HEK293 (cell line): Measurements from ENCODE around the gene YPEL5.

ENCODE experiments used
- CTCF ChIA-PET: fragments of 350-600 bp; formaldehyde crosslinking; extraction: SDS; loops from one replicate; lab custom pipeline; 2021; ENCODE audit warnings: antibody characterized with exemption; lab: Yijun Ruan, JAX
- POLR2A ChIA-PET: fragments of 300-600 bp; formaldehyde crosslinking; extraction: SDS; loops from one replicate; lab custom pipeline; 2020; ENCODE audit warnings: antibody characterized with exemption, inconsistent platforms; lab: Yijun Ruan, JAX
- H3K27ac ChIP-seq: fragments of 200-500 bp; sonication (Bioruptor generic); 2 replicates; pipeline ENCODE4 v1.5.1; 2014; ENCODE audit warnings: low read depth, low read length, control low read depth, inconsistent platforms; ENCODE audit errors: extremely low read depth
- H3K36me3 ChIP-seq, 2 experiments: fragments of 200-500 bp in 1 of 2; sonication (Bioruptor generic) in 1 of 2; 1 replicate in 1 of 2; 2 replicates in 1 of 2; pipeline ENCODE4 v1.5.1; 2014 to 2017; ENCODE audit warnings: inconsistent platforms in 2 of 2, low read length in 2 of 2; ENCODE audit not compliant: control insufficient read depth in 2 of 2, insufficient read depth in 1 of 2
- H3K4me1 ChIP-seq: fragments of 200-500 bp; sonication (Bioruptor generic); 2 replicates; pipeline ENCODE4 v1.5.1; 2014; ENCODE audit warnings: mild to moderate bottlenecking, low read length, inconsistent platforms; ENCODE audit not compliant: control insufficient read depth, insufficient read depth
- H3K4me3 ChIP-seq: 2 replicates; pipeline ENCODE4 v1.5.1; 2011; ENCODE audit warnings: low read depth, mild to moderate bottlenecking, control low read depth, low read length, moderate library complexity
- H3K9me3 ChIP-seq: fragments of 200-500 bp; sonication (Bioruptor generic); 2 replicates; pipeline ENCODE4 v1.5.1; 2014; ENCODE audit warnings: low read depth, low read length, inconsistent platforms; ENCODE audit not compliant: control insufficient read depth, insufficient read depth
- EGR2 ChIP-seq: fragments of 450-650 bp; formaldehyde crosslinking; IDR thresholded peaks from 2 replicates; pipeline ENCODE4 v1.5.1; 2016; ENCODE audit warnings: low read depth, missing biosample characterization, missing genetic modification characterization
- GLIS2 ChIP-seq: fragments of 450-650 bp; formaldehyde crosslinking; IDR thresholded peaks from 2 replicates; pipeline ENCODE4 v1.5.1; 2016; ENCODE audit warnings: missing biosample characterization, missing genetic modification characterization
- PRDM1 ChIP-seq: fragments of 450-650 bp; formaldehyde crosslinking; IDR thresholded peaks from 2 replicates; pipeline ENCODE4; 2016; ENCODE audit warnings: missing biosample characterization, missing genetic modification characterization
- RBAK ChIP-seq: fragments of 450-650 bp; formaldehyde crosslinking; IDR thresholded peaks from 2 replicates; pipeline ENCODE4 v1.5.1; 2016; ENCODE audit warnings: missing biosample characterization, missing genetic modification characterization
- SP3 ChIP-seq: fragments of 450-650 bp; formaldehyde crosslinking; IDR thresholded peaks from 2 replicates; pipeline ENCODE4 v1.5.1; 2016; ENCODE audit warnings: missing biosample characterization, missing genetic modification characterization
- TCF7L2 ChIP-seq: IDR thresholded peaks from 2 replicates; pipeline ENCODE4 v1.6.1; 2011; ENCODE audit warnings: low read depth, mild to moderate bottlenecking, inconsistent platforms, low read length, moderate library complexity, borderline replicate concordance
- YY1 ChIP-seq: fragments of 450-650 bp; formaldehyde crosslinking; IDR thresholded peaks from 2 replicates; pipeline ENCODE4 v1.5.1; 2018; ENCODE audit warnings: missing biosample characterization, missing genetic modification characterization
- YY2 ChIP-seq: fragments of 450-650 bp; formaldehyde crosslinking; IDR thresholded peaks from 2 replicates; pipeline ENCODE4 v1.5.1; 2016; ENCODE audit warnings: missing biosample characterization, missing genetic modification characterization
- ZBTB26 ChIP-seq: fragments of 450-650 bp; formaldehyde crosslinking; optimal IDR thresholded peaks from 2 replicates; pipeline ENCODE3; 2016; ENCODE audit warnings: missing biosample characterization, mild to moderate bottlenecking, missing genetic modification characterization
- ZBTB7A ChIP-seq: fragments of 450-650 bp; formaldehyde crosslinking; IDR thresholded peaks from 2 replicates; pipeline ENCODE4 v1.5.1; 2016; ENCODE audit warnings: low read depth, missing biosample characterization, missing genetic modification characterization
- ZNF146 ChIP-seq: fragments of 450-650 bp; formaldehyde crosslinking; IDR thresholded peaks from 2 replicates; pipeline ENCODE4 v1.5.1; 2016; ENCODE audit warnings: missing biosample characterization, missing genetic modification characterization
- ZNF266 ChIP-seq: fragments of 450-650 bp; formaldehyde crosslinking; IDR thresholded peaks from 2 replicates; pipeline ENCODE4 v1.5.1; 2016; ENCODE audit warnings: missing biosample characterization, missing genetic modification characterization, low read depth
- ZNF292 ChIP-seq: fragments of 450-650 bp; formaldehyde crosslinking; IDR thresholded peaks from 2 replicates; pipeline ENCODE4 v1.5.1; 2016; ENCODE audit warnings: low read depth, missing biosample characterization, missing genetic modification characterization, borderline replicate concordance
- ZNF48 ChIP-seq: fragments of 450-650 bp; formaldehyde crosslinking; IDR thresholded peaks from 2 replicates; pipeline ENCODE4 v1.5.1; 2016; ENCODE audit warnings: missing biosample characterization, missing genetic modification characterization
- ZNF510 ChIP-seq: fragments of 450-650 bp; formaldehyde crosslinking; IDR thresholded peaks from 2 replicates; pipeline ENCODE4 v1.5.1; 2018; ENCODE audit warnings: mild to moderate bottlenecking, missing genetic modification characterization, missing biosample characterization; ENCODE audit not compliant: insufficient replicate concordance
- ZNF544 ChIP-seq: fragments of 450-650 bp; formaldehyde crosslinking; IDR thresholded peaks from 2 replicates; pipeline ENCODE4 v1.5.0; 2017; ENCODE audit warnings: missing biosample characterization, missing genetic modification characterization
- ZNF571 ChIP-seq: fragments of 450-650 bp; formaldehyde crosslinking; IDR thresholded peaks from 2 replicates; pipeline ENCODE4 v1.5.0; 2017; ENCODE audit warnings: missing biosample characterization, missing genetic modification characterization
- ZNF596 ChIP-seq: fragments of 450-650 bp; IDR thresholded peaks from 2 replicates; pipeline ENCODE4 v1.5.0; 2018; ENCODE audit warnings: missing biosample characterization, mild to moderate bottlenecking, missing genetic modification characterization, moderate library complexity
- ZNF623 ChIP-seq: fragments of 450-650 bp; formaldehyde crosslinking; IDR thresholded peaks from 2 replicates; pipeline ENCODE4 v1.5.1; 2016; ENCODE audit warnings: missing biosample characterization, missing genetic modification characterization
- ZNF664 ChIP-seq: fragments of 450-650 bp; formaldehyde crosslinking; IDR thresholded peaks from 2 replicates; pipeline ENCODE4 v1.5.1; 2016; ENCODE audit warnings: missing biosample characterization, missing genetic modification characterization
- ZNF692 ChIP-seq: fragments of 450-650 bp; formaldehyde crosslinking; IDR thresholded peaks from 2 replicates; pipeline ENCODE4 v1.5.1; 2016; ENCODE audit warnings: missing biosample characterization, missing genetic modification characterization
- ZSCAN16 ChIP-seq: fragments of 450-650 bp; formaldehyde crosslinking; IDR thresholded peaks from 2 replicates; pipeline ENCODE4 v1.5.1; 2016; ENCODE audit warnings: missing biosample characterization, missing genetic modification characterization
- ZSCAN30 ChIP-seq: fragments of 450-650 bp; IDR thresholded peaks from 2 replicates; pipeline ENCODE4 v1.5.1; 2018; ENCODE audit warnings: missing biosample characterization, mild to moderate bottlenecking, missing genetic modification characterization, moderate library complexity
- ZSCAN5A ChIP-seq: fragments of 450-650 bp; formaldehyde crosslinking; IDR thresholded peaks from 2 replicates; pipeline ENCODE4 v1.5.1; 2016; ENCODE audit warnings: missing biosample characterization, missing genetic modification characterization

YPEL5 gene

GRCh38 chr2:30145826-30146336, 926 bp upstream of the YPEL5 start:
- CTCF ChIA-PET = interaction anchor here (0.5 to 2.8 kb wide), 7 partner anchors 10 to 566 kb away, joined by 3 to 12 read pairs (median 4); no protein-coding TSS in a partner anchor
- H3K4me1 ChIP-seq = peaks cover 19% of the 10 kb centered on the region
- H3K4me3 ChIP-seq = peak overlapping the region; percentile 44
- H3K27ac ChIP-seq = no peak overlapping the region
- no peak for TF ChIP-seq ZNF664 (tag by site-specific recombination)
- no peak for TF ChIP-seq ZNF510 (tag by site-specific recombination)
- no peak for TF ChIP-seq ZNF146 (tag by site-specific recombination)
- TF ChIP-seq TCF7L2 = no peak
- no peak for TF ChIP-seq ZBTB7A
- TF ChIP-seq EGR2 = no peak
- TF ChIP-seq ZBTB26 (tag by site-specific recombination) = no peak
- TF ChIP-seq YY1 = no peak
- TF ChIP-seq ZNF266 (tag by site-specific recombination) = no peak
- POLR2A ChIA-PET = interaction anchor here (0.6 to 2.0 kb wide), 7 partner anchors 8 to 86 kb away, joined by 3 to 14 read pairs (median 5); partner anchors contain the start of gene LBH
- no peaks in the 10 kb centered on the region for H3K36me3 ChIP-seq
- H3K9me3 ChIP-seq = no peaks in the 10 kb centered on the region

- TF ChIP-seq ZBTB26 (tag by site-specific recombination) (peak; percentile 53), ZNF692 (tag by site-specific recombination) (peak; percentile 75; the same call in 1 of the 2 replicates), ZNF596 (tag by site-specific recombination) (no peak)
- Histone ChIP-seq H3K4me1 (peaks cover 22% of the 10 kb centered on the region), H3K4me3 (peak overlapping the region; percentile 80), H3K27ac (peak overlapping the region; percentile 92), H3K36me3 (no peaks in the 10 kb centered on the region), H3K9me3 (no peaks in the 10 kb centered on the region)
- POLR2A ChIA-PET = interaction anchor here (0.6 to 2.0 kb wide), 13 partner anchors 10 to 1784 kb away, joined by 3 to 14 read pairs (median 4); partner anchors contain the start of gene WDR43
- CTCF ChIA-PET = interaction anchor here (0.6 to 6.9 kb wide), 9 partner anchors 10 to 565 kb away, joined by 4 to 71 read pairs (median 8); no protein-coding TSS in a partner anchor
Observed at GRCh38 chr2:30147196-30147714, 448 bp downstream of the YPEL5 start.

- Histone ChIP-seq H3K27ac (peak overlapping the region; percentile 92), H3K4me3 (peak overlapping the region; percentile 80), H3K9me3 (no peaks in the 10 kb centered on the region), H3K4me1 (peaks cover 22% of the 10 kb centered on the region), H3K36me3 (no peaks in the 10 kb centered on the region)
- CTCF ChIA-PET = interaction anchor here (0.6 to 6.9 kb wide), 16 partner anchors 10 to 1894 kb away, joined by 3 to 71 read pairs (median 4); no protein-coding TSS in a partner anchor
- POLR2A ChIA-PET = interaction anchor here (0.6 to 2.0 kb wide), 4 partner anchors 10 to 84 kb away, joined by 3 to 14 read pairs (median 4); no protein-coding TSS in a partner anchor
- TF ChIP-seq ZNF292 (tag by site-specific recombination) (no peak), ZNF571 (tag by site-specific recombination) (no peak), YY2 (no peak), SP3 (peak; percentile 23; the same call in 1 of the 2 replicates), PRDM1 (no peak), ZNF48 (tag by site-specific recombination) (no peak), ZSCAN16 (no peak), ZNF544 (tag by site-specific recombination) (no peak), ZSCAN5A (no peak), ZSCAN30 (tag by site-specific recombination) (0 out of 2 replicates have a peak, but pooled peaks have one; percentile 5), ZNF623 (tag by site-specific recombination) (no peak), GLIS2 (tag by site-specific recombination) (peak; percentile 55; the same call in 1 of the 2 replicates), RBAK (no peak)
Observed at GRCh38 chr2:30147715-30148610, 1.2 kb downstream of the YPEL5 start.
